ENCODE data around the gene COBL.

The COBL gene

DNA sequence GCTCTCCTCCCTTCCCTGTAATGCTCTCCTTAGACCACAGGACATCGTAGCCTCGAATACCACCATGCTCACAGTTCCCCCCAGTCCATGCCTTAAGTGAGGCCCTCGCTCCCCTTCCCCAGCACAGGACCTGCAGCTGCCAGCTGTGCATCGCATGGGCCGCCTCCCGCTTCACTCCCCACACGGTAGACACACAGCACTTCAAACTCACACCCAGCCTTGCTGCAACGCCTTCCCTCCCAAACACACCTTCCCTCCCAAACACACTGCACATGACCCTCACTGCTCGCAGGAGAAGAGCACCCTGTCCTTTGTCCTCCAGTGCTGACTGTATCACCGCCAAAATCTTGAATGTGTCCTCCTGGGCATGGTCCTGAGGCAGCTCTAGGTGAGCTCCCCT, 42.6 kb downstream of the COBL start:
- TF ChIP-seq SIN3A (IDR thresholded peaks at IDR 0.05; ENCODE audit: borderline replicate concordance, insufficient read depth, low read length) (no peak), FOXP2 (optimal IDR thresholded peaks at IDR 0.05; ENCODE audit: borderline replicate concordance, extremely low read depth, extremely low read length, insufficient read depth) (no peak), POLR2AphosphoS5 (IDR thresholded peaks at IDR 0.05; ENCODE audit: low read depth, low read length) (no peak), TAF1 (IDR thresholded peaks at IDR 0.05; ENCODE audit: borderline replicate concordance, insufficient read depth, low read length) (no peak)
- TF ChIP-seq, protein P1, sequence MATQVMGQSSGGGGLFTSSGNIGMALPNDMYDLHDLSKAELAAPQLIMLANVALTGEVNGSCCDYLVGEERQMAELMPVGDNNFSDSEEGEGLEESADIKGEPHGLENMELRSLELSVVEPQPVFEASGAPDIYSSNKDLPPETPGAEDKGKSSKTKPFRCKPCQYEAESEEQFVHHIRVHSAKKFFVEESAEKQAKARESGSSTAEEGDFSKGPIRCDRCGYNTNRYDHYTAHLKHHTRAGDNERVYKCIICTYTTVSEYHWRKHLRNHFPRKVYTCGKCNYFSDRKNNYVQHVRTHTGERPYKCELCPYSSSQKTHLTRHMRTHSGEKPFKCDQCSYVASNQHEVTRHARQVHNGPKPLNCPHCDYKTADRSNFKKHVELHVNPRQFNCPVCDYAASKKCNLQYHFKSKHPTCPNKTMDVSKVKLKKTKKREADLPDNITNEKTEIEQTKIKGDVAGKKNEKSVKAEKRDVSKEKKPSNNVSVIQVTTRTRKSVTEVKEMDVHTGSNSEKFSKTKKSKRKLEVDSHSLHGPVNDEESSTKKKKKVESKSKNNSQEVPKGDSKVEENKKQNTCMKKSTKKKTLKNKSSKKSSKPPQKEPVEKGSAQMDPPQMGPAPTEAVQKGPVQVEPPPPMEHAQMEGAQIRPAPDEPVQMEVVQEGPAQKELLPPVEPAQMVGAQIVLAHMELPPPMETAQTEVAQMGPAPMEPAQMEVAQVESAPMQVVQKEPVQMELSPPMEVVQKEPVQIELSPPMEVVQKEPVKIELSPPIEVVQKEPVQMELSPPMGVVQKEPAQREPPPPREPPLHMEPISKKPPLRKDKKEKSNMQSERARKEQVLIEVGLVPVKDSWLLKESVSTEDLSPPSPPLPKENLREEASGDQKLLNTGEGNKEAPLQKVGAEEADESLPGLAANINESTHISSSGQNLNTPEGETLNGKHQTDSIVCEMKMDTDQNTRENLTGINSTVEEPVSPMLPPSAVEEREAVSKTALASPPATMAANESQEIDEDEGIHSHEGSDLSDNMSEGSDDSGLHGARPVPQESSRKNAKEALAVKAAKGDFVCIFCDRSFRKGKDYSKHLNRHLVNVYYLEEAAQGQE (IDR thresholded peaks at IDR 0.05; ENCODE audit: insufficient read depth in 1 of 2, low read depth in 2 of 2, low read length in 2 of 2) = no peak

DNA sequence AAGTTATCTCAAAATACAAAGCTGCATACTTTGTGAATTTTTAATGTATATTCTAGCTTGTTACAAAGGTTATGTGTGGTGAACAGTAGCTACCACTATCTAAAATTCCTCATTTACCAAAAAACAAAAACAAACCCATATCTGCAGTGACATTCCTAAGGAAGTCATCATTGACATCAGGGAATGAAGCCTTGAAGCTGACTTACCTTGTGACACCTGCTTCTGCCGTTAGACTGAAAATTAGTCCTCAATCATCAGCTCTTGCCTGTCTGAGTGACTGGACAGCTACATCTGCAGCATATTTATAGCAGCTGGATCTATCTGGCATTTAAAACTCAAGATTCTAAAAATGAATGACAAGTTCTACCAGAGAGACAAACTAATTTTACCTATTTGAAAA, 43.2 kb downstream of the COBL start:
- TF ChIP-seq TAF1 (IDR thresholded peaks at IDR 0.05; ENCODE audit: borderline replicate concordance, insufficient read depth, low read length) (no peak), POLR2AphosphoS5 (IDR thresholded peaks at IDR 0.05; ENCODE audit: low read depth, low read length) (no peak), SIN3A (IDR thresholded peaks at IDR 0.05; ENCODE audit: borderline replicate concordance, insufficient read depth, low read length) (no peak), FOXP2 (optimal IDR thresholded peaks at IDR 0.05; ENCODE audit: borderline replicate concordance, extremely low read depth, extremely low read length, insufficient read depth) (no peak)
- TF ChIP-seq, protein P1 (IDR thresholded peaks at IDR 0.05; ENCODE audit: insufficient read depth in 1 of 2, low read depth in 2 of 2, low read length in 2 of 2) = no peak

DNA sequence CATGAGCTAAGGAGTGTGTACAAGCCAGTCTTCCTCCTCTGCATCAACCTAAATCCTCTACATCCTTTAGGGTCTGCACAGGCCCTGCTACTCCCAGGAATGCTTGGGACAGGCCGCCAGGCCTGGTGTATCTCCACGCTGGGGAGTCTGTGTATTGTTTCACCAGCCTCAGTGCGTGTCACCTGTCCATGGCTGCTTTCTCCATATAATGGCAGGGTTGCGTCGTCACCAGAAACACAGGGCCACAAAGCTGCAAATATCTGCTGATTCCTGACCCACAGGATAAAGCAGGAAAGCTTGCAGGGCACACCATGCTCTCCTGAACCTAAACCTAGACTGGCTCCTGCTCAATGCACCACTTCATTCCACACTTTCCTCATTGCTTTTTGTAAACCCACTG, 45.6 kb downstream of the COBL start:
- TF ChIP-seq TAF1 (IDR thresholded peaks at IDR 0.05; ENCODE audit: borderline replicate concordance, insufficient read depth, low read length) = no peak
- no peak for TF ChIP-seq POLR2AphosphoS5 (IDR thresholded peaks at IDR 0.05; ENCODE audit: low read depth, low read length)
- no peak for TF ChIP-seq FOXP2 (optimal IDR thresholded peaks at IDR 0.05; ENCODE audit: borderline replicate concordance, extremely low read depth, extremely low read length, insufficient read depth)
- no peak for TF ChIP-seq SIN3A (IDR thresholded peaks at IDR 0.05; ENCODE audit: borderline replicate concordance, insufficient read depth, low read length)
- TF ChIP-seq, protein P1 (IDR thresholded peaks at IDR 0.05; ENCODE audit: insufficient read depth in 1 of 2, low read depth in 2 of 2, low read length in 2 of 2) = no peak

DNA sequence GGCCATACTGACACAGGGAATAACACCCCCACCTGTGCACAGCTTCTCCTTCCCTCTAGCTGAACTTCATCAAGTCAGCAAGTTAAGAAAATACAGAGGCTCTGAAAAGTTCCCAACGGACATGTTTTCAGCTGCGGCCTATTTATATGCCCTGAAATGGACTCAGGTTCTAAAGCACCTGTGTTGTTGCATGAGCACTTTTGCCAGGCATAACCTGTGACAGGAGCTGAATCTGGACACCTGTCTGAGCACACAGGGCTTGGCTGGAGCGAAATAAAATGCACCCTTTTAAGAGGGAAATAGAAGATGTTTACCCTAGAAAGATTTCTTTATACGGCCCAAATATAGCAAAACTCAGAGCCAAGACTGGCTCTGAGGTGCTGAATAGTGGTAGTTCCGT, 46.7 kb downstream of the COBL start:
- TF ChIP-seq TAF1 (IDR thresholded peaks at IDR 0.05; ENCODE audit: borderline replicate concordance, insufficient read depth, low read length) (no peak), FOXP2 (optimal IDR thresholded peaks at IDR 0.05; ENCODE audit: borderline replicate concordance, extremely low read depth, extremely low read length, insufficient read depth) (no peak), SIN3A (IDR thresholded peaks at IDR 0.05; ENCODE audit: borderline replicate concordance, insufficient read depth, low read length) (no peak), POLR2AphosphoS5 (IDR thresholded peaks at IDR 0.05; ENCODE audit: low read depth, low read length) (no peak)
- TF ChIP-seq, protein P1 (IDR thresholded peaks at IDR 0.05; ENCODE audit: insufficient read depth in 1 of 2, low read depth in 2 of 2, low read length in 2 of 2) = no peak

DNA sequence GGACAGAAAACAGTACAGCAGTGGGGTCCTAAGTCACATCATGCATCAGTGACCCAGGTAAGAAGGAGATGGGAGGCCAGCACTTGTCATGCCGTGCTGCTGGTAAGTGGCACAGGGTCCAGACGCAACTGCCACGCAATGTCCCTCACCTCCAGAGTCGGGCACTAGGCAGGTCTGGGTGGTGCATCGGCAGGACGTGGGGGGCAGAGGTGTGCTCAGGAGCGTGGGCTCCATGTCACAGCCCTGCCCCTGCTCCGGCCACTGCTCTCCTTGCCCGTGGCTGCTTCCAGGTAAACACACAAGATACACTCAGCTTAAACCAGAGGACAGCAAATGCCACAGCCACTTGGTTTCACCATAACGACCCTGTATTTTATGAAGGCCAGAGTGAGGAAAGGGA, 47.3 kb downstream of the COBL start:
- TF ChIP-seq TAF1 (IDR thresholded peaks at IDR 0.05; ENCODE audit: borderline replicate concordance, insufficient read depth, low read length) (no peak), POLR2AphosphoS5 (IDR thresholded peaks at IDR 0.05; ENCODE audit: low read depth, low read length) (no peak), SIN3A (IDR thresholded peaks at IDR 0.05; ENCODE audit: borderline replicate concordance, insufficient read depth, low read length) (no peak), FOXP2 (optimal IDR thresholded peaks at IDR 0.05; ENCODE audit: borderline replicate concordance, extremely low read depth, extremely low read length, insufficient read depth) (no peak)
- TF ChIP-seq, protein P1 (IDR thresholded peaks at IDR 0.05; ENCODE audit: insufficient read depth in 1 of 2, low read depth in 2 of 2, low read length in 2 of 2) = no peak

Measured in PFSK-1 (cell line).